ENCODE results near the gene CFAP91. TPM values are rescaled to one million over a fixed set of nuclear protein-coding genes. Genes with fewer than 3 reads are reported as not detected.
A peak's percentile ranks its signal among the peaks of the same experiment; 100 is the strongest.

Gene CFAP91
- total RNA-seq, 4 donors from 2014 or later = 9.1 to 58.4 (median 28.5) TPM

DNA sequence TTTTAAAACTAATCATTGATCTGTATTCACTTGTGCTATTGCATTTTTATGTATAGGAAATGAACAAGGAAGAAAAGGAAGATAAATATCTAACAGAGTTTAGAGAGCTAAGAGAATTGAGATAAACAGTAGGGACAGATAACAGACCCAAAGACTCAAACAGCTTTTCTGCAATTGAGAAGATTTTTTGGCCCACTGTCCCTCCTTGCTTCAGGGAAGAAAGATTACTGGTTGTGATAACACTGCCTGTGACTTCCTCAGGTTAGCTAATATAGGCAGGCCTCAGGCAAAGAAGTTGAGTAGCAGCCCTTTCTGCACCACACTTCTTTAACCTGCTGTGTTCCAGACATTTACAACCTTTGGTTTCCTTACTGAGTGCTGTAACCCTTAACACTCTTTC, 22.9 kb upstream of the CFAP91 start:
- DNase-seq = no peak
- Histone ChIP-seq H3K27ac (no peak overlapping the region), H3K9me3 (no peaks in the 10 kb centered on the region), H3K27me3 (no peaks in the 10 kb centered on the region), H3K4me3 (no peak overlapping the region), H3K36me3 (no peaks in the 10 kb centered on the region), H3K4me1 (peaks cover 0 to 8% of the 10 kb centered on the region in 2 donors)
- intact Hi-C loops (cut with DNase I; ENCODE audit: low total_unique reads) = no loop called here
- TF ChIP-seq, protein P1, sequence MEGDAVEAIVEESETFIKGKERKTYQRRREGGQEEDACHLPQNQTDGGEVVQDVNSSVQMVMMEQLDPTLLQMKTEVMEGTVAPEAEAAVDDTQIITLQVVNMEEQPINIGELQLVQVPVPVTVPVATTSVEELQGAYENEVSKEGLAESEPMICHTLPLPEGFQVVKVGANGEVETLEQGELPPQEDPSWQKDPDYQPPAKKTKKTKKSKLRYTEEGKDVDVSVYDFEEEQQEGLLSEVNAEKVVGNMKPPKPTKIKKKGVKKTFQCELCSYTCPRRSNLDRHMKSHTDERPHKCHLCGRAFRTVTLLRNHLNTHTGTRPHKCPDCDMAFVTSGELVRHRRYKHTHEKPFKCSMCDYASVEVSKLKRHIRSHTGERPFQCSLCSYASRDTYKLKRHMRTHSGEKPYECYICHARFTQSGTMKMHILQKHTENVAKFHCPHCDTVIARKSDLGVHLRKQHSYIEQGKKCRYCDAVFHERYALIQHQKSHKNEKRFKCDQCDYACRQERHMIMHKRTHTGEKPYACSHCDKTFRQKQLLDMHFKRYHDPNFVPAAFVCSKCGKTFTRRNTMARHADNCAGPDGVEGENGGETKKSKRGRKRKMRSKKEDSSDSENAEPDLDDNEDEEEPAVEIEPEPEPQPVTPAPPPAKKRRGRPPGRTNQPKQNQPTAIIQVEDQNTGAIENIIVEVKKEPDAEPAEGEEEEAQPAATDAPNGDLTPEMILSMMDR (IDR thresholded peaks at IDR 0.05) = no peak
- TF ChIP-seq POLR2A (IDR thresholded peaks at IDR 0.05) = no peak

DNA sequence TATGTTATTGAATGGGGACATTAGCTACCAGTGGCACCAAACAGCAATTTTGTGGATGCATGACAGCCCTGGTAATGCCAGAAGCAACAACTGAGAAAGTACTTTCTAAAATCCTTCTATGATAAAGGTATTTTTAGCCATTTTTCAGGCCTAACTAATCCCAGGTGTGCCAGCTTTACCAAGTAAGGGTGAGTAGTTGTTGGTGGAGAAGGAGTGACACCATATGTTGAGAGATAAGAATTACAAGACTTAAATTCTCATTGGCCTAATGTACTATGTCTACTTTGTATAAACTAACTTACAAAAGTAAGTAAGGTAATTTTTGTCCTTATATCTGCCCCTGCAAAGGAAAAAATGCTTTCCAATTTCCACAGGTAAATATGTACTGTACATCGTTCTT, 21.5 kb upstream of the CFAP91 start:
- no peaks in the 10 kb centered on the region for H3K36me3 ChIP-seq
- no peak for DNase-seq
- no peaks in the 10 kb centered on the region for H3K4me1 ChIP-seq
- H3K9me3 ChIP-seq = no peaks in the 10 kb centered on the region
- no peaks in the 10 kb centered on the region for H3K27me3 ChIP-seq
- intact Hi-C loops (cut with DNase I; ENCODE audit: low total_unique reads) = no loop called here
- no peak overlapping the region for H3K27ac ChIP-seq
- H3K4me3 ChIP-seq = no peak overlapping the region
- TF ChIP-seq, protein P1 (IDR thresholded peaks at IDR 0.05) = peak; percentile 23 to 62 (median 40)
- no peak for TF ChIP-seq POLR2A (IDR thresholded peaks at IDR 0.05)

DNA sequence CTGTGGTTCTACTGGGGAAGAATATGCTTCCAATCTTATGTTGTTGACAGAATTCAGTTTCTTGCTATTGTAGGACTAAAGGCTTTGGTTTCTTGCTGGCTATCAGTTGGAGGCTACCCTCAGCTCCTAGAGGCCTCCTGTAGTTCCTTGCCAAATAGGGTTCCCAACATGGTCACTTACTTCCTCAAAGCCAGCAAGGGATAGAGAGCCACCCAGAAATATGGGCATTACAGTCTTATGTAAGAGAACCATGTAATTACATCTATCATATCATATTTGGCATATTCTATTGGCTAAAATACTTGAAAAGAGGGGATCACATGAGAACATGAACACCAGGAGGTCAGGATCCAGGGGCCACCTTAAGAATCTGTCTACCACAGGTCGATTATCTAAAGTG, 19.4 kb upstream of the CFAP91 start:
- Histone ChIP-seq H3K36me3 (no peaks in the 10 kb centered on the region), H3K27me3 (no peaks in the 10 kb centered on the region), H3K27ac (no peak overlapping the region), H3K4me3 (no peak overlapping the region), H3K4me1 (no peaks in the 10 kb centered on the region), H3K9me3 (no peaks in the 10 kb centered on the region)
- TF ChIP-seq, protein P1 (IDR thresholded peaks at IDR 0.05) = no peak
- no peak for TF ChIP-seq POLR2A (IDR thresholded peaks at IDR 0.05)
- no peak for DNase-seq
- intact Hi-C loops (cut with DNase I; ENCODE audit: low total_unique reads) = no loop called here

DNA sequence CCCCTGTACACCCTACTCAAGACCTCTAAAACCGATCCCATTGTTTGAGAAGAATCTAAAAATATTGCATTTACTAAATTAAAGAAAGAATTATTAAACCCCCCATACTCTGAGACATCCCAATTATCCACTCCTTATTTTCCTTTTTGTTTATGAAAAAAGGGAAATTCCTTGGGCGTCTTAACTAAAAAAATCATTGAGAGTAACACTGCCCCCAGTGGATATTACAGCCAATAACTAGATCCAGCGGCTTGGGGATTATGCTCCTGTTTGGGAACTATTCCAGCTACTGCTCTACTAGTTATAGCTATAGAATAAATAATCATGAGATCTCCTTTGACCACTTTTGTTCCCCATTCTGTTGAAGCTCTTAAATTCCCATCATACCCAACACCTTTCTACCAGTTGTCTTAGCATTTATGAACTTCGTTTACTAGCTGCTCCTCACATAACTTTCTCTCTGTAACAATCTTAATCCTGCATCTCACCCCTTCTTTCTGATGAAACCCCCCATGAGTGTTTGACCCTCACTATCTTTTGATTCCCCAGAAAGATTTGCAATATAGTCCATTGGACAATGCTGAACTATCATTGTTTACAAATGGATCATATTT, 12.7 kb upstream of the CFAP91 start:
- Histone ChIP-seq H3K4me1 (no peaks in the 10 kb centered on the region), H3K27me3 (no peaks in the 10 kb centered on the region), H3K36me3 (no peaks in the 10 kb centered on the region), H3K4me3 (no peak overlapping the region), H3K9me3 (no peaks in the 10 kb centered on the region), H3K27ac (no peak overlapping the region)
- TF ChIP-seq, protein P1 (IDR thresholded peaks at IDR 0.05) = peak in 2 of 4 experiments; percentile 22 to 27
- no peak for TF ChIP-seq POLR2A (IDR thresholded peaks at IDR 0.05)
- no peak for DNase-seq
- intact Hi-C loops (cut with DNase I; ENCODE audit: low total_unique reads) = no loop called here

DNA sequence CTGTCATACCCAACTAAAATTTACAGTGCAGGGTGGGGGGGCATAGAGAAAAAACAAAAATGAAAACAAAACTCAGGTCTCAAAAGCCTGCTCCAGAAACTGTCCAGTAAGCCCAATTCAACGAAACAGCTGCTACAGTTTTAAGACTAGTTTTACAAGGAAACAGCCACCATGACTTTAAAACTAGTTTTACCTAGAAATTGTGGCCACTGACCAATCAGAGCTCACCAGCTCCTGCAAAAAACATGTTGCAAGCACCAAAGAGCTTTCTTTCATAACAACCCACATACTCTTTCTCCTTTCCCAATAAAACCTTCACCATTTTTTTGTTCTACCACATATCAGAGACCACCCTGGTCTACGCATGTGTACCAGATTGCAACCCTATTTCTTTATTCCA, 7.3 kb upstream of the CFAP91 start:
- no peak for TF ChIP-seq POLR2A (IDR thresholded peaks at IDR 0.05)
- TF ChIP-seq, protein P1 (IDR thresholded peaks at IDR 0.05) = no peak

More for the DNA sequence above, 7.3 kb upstream of the CFAP91 start:
- no peak for DNase-seq
- H3K4me3 ChIP-seq = no peak overlapping the region
- H3K27ac ChIP-seq = no peak overlapping the region
- no peaks in the 10 kb centered on the region for H3K36me3 ChIP-seq
- H3K4me1 ChIP-seq = no peaks in the 10 kb centered on the region
- no peaks in the 10 kb centered on the region for H3K27me3 ChIP-seq
- intact Hi-C loops (cut with DNase I; ENCODE audit: low total_unique reads) = no loop called here
- H3K9me3 ChIP-seq = no peaks in the 10 kb centered on the region
